Measurements from ENCODE around the gene FBXW4. TPM values are rescaled to one million over a fixed set of nuclear protein-coding genes. Genes with fewer than 3 reads are reported as not detected.

Gene FBXW4
- total RNA-seq, 1 donor from 2014 or later: 75.4 TPM

GRCh38 chr10:101572126-101572525 is 122.8 kb downstream of the FBXW4 start:
- FAIRE-seq: no peak

DNA sequence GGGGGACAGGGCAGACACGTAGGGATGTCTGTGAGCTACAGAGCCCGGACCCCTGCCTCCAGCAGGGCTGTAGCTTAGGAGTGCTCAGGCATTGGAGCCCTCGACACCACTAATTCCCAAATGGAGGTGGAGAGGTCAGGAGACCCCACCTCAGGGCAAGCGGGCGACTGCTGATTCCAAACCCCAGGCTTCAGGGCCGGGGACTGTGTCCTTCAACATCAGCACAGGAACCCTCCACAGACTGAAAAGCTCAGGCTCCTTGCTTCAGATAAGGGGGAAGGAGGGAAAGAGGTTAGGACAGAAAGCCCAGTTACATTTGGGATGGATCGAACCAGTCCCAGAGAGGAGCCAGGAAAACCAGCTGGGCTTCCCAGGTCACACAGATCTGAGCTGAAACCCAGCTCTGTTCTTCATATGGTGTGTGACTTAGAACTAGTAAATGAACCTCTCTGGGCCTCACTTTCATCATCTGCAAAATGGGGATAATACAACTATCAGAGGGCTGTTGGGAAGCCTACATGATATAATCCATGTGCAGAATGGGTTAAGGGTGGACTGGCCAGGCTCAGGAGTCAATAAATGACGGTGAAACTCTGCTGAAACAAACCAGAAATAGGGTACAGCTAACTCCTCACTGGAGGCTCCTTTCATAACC is 123.6 kb downstream of the FBXW4 start:
- FAIRE-seq (no peak), DNase-seq (ENCODE audit: low spot score in 2 of 2) (no peak)

More at GRCh38 chr10:101572126-101572525, 122.8 kb downstream of the FBXW4 start:
- no peak for DNase-seq (ENCODE audit: low spot score in 2 of 2)

- DNase-seq (ENCODE audit: low spot score in 2 of 2): no peak
- FAIRE-seq: no peak
Measured at GRCh38 chr10:101570428-101571270, 124.3 kb downstream of the FBXW4 start.

DNA sequence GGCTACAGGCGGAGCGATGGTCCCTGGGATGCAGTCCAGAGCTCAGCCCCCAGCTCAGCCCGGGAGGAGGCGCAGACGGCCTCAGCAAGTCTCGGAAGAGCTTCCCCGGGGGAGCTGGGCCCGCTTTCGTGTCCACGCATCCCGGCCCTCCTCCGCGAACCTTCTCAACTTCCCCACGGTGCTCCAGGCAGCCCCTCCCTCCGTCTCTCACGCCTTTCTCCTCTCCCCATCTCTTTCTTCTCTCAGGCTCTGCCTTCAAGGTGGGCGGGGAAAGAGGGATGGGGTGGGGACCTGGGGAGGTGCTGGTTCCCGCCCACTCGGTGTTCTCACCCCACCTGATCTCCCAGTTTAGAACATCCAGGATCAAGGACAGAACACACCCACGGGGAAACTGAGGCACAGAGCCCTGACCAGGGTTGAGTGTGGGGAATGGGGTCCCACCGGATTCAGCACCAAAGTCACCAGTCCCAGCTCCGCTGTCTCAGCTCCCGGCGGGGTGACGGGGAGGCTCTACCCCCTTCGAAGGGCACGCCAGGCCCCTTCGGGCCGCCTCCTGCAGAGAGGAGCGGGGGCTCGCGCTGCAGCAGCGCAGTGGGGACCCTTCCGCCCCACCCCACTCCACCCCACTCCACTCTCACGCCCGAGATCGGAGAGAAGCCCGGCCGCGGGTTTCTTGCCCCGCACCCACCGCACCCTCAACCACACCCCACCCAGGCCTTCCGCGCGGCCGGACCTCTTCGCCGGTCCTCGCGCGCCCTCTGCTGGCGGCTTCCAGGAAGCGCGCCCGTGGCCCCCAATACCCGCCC is 125.1 kb downstream of the FBXW4 start:
- peak; percentile 87 to 93 for DNase-seq (ENCODE audit: low spot score in 2 of 2)
- FAIRE-seq: no peak

DNA sequence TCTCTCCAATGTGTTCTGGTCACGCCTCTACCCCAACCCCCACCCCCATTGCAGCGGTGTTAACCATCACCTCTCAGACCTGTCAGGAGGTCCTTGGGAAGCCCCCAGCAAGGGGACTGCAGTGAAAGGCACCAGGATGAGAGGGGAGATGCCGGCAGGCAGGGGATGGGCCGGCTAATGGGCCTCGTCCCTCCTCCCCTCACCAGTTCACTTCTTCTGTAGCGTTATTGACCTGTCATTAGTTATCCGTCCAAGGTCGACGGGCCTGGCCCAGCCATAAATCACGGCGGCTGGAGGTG is 125.7 kb downstream of the FBXW4 start:
- FAIRE-seq (no peak), DNase-seq (ENCODE audit: low spot score in 2 of 2) (no peak)

DNA sequence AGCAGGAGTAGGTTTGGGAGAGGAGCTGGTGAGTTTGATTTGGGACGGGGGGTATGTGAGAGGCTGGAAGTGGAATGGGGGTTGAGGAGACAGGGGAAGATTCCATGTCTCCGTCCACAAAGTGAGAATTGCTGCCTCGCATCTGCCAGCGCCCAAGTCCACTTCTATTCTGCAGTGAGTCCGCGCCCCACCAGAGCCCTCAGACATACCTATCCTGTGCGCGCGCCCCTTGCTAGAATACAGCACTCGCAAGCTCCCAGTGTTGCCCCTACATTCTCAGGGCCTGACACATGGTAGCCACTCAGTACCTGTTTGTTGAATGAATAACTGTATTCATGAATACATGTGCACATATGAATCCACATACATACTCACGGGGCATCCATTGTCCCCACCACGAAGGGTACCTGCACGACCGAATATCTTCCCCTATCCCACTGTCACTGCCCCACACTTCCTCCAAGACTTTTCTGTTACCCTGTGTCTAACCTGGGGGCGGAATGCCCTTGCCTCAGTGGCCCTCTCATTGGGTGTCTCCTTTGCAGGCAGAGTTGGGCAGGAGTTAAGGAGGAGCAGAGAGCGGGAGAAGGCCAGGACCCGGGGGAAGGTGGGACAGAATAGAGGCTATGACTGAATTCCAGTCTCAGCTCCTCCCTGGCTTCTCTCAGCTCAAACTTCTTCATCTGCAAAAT is 126.8 kb downstream of the FBXW4 start:
- no peak for DNase-seq (ENCODE audit: low spot score in 2 of 2)
- FAIRE-seq: no peak

- FAIRE-seq (no peak), DNase-seq (ENCODE audit: low spot score in 2 of 2) (no peak)
Measured at GRCh38 chr10:101567165-101568006, 127.6 kb downstream of the FBXW4 start.

DNA sequence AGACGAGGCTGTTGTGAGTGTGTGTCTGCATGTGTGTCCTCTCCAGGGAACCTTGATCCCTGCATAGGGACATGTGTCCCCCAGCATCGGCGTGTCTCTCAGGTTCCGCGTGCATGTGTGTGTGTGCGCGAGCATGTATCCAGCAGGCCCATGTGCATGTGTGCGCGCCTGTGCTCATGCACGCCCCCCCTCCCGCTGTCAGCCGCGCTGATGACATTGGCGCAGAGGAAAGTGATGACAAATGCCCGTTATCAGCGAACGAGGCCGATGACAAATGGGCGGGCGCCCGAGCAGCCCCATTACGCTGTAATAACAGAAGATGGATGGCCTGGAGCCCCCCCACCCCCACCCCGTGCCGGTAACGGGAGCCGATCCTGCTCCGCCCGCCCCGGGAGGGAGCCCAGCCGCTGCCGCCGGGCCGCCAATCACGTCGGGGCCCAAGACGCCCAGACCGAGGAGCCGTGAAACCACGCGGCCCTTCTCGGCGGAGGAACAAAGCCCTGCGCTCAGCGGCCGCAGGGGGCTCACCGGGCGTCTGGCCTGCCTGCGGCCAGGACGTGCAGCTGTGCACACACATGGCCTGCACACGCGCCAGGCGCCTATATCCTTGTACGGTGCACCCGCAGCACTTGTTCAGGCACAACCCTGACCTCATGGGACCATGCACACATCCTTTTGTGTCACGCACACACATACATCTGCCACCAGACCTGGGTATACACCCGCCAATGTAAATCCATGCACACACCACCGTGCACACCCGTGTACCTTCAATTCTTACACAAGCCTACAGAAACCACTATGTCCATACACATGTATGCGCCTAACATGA is 128.4 kb downstream of the FBXW4 start:
- FAIRE-seq (no peak), DNase-seq (ENCODE audit: low spot score in 2 of 2) (peak in 1 of 2 donors; percentile 60)

- FAIRE-seq: no peak
- no peak for DNase-seq (ENCODE audit: low spot score in 2 of 2)
Measured at GRCh38 chr10:101565936-101566332, 129.0 kb downstream of the FBXW4 start.

DNA sequence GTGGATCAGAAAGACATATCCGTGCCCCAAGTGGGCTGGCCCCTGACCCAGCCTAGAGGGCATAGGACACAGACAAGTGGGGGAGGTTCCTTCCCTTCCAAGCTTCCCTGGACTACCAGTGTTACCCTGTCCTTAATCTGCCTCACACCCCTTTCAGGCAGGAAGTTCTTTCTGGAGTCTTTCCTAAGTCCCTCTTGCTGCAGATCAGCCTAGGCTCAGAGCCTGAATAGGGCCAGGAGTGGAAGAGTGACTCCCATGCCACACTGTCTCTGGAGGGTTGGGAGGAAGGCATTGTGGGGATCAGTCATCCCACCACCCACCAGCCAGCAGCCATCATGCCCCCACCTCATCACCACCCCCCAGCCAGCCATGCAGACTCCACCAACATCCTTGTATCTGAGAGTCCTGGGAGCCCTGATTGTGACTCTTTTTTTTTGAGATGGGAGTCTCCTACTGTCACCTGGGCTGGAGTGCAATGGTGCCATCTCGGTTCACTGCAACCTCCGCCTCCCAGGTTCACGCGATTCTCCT is 129.5 kb downstream of the FBXW4 start:
- FAIRE-seq: no peak
- DNase-seq (ENCODE audit: low spot score in 2 of 2): no peak

DNA sequence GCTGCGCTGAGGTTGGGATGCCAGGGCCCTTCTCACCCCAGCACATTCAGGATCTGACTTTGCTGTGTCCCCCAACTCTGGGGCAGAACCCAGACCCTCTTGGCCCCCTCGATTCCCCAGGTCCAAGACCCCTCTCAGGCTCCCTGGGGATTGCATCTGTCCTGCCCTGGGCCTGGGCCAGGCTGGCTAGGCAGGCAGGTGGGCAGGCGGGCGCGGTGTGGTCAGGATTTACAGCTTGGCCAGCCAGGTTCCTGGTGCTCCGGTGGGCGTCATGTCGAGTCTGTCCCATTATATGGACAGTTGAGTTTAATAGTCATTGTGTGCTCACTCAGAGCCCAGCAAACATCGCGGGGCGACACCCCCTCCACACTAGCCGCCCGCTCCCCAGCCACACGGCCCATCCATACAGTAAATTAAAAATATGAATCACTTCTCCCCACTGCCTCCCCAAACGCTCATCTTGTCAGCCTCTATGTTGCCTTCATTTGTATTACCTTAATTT is 130.4 kb downstream of the FBXW4 start:
- DNase-seq (ENCODE audit: low spot score in 2 of 2) (no peak), FAIRE-seq (no peak)

GRCh38 chr10:101563497-101564040 is 131.4 kb downstream of the FBXW4 start:
- no peak for FAIRE-seq
- no peak for DNase-seq (ENCODE audit: low spot score in 2 of 2)

GRCh38 chr10:101563007-101563406 is 132.0 kb downstream of the FBXW4 start:
- DNase-seq (ENCODE audit: low spot score in 2 of 2) (no peak), FAIRE-seq (no peak)

DNA sequence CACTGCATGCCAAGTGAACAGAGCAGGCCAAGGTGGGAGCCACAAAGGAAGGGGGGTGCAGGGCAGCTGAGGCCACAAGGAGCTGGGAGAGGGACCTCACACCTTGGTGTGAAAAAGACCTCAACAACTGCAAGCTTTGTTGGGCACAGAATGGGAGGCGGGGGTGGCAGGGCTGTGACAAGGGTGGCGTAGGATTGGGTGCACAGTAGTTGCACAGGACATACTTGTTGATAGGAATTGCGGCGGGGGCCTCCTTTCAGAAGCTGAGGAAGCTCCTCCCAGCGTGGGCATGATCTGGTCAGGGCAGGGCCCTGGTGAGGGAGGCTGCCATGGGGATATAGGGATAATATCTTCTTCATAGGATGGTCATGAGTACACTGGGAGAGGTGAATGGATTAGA is 132.7 kb downstream of the FBXW4 start:
- no peak for FAIRE-seq
- no peak for DNase-seq (ENCODE audit: low spot score in 2 of 2)

DNA sequence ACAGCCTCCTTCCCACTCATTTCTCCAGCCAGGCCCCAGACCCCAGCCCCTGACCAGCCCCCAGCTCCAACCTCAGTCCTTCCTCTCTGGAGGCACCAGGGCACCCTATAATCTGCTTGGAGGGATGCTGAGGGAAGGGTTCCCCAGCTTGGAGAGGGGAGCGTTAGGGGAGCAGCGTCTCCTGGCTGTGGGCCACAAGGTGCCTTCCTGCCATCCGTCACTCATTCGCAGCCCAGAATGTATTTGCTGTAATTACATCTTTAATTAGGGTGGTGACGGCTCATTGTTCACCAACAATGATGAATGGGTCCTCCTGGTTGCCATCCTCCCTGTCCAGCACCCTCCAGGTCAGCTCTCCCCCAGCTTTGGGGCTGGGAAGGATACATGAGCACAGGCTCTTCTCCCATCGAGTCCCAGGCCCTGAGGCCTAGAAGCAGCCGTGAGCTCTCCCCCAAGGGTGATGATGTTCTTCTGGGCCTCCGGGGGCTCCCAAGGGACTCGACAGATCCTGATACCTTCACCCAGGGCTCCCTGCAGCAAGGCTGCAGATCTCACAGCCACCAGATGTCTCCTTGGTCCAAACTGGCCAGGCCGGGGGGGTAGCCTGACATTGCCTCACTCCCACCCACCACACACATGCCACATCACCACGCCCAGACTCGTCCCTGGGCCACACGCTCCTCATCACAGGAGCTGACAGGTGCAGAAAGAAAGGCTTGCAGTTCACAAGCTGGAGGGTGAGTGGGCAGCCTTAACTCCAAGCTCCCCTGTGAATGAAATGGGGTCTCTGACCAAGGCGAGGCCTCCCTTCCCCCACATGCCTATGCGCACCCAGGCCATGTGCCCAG is 133.7 kb downstream of the FBXW4 start:
- FAIRE-seq: no peak

More for the DNA sequence above, 133.7 kb downstream of the FBXW4 start:
- DNase-seq (ENCODE audit: low spot score in 2 of 2): no peak
